Islet precursor cell (in vitro differentiated cells): ENCODE data around the gene SRRM4.
"Not testable (repeated sequence)": the region's sequence is repeated elsewhere in the genome, so short reads cannot be mapped to it uniquely, and the experiment has no call there.

Experiments
- DNase-seq: peaks from one replicate; pipeline ENCODE4 v3.0.0-alpha.2; 2018

SRRM4 gene

GRCh38 chr12:119008691-119009221 is 27.4 kb downstream of the SRRM4 start:
- DNase-seq = peak; percentile 55

GRCh38 chr12:119011231-119011630 is 29.9 kb downstream of the SRRM4 start:
- peak; percentile 45 for DNase-seq

- DNase-seq = peak; percentile 71
Observed at GRCh38 chr12:119012179-119012578, 30.8 kb downstream of the SRRM4 start.

- no peak for DNase-seq
Observed at GRCh38 chr12:119013023-119013422, 31.7 kb downstream of the SRRM4 start.

GRCh38 chr12:119014368-119014767 is 33.0 kb downstream of the SRRM4 start:
- peak; percentile 26 for DNase-seq

GRCh38 chr12:119016715-119017114 is 35.4 kb downstream of the SRRM4 start:
- no peak for DNase-seq

- no peak for DNase-seq
Observed at GRCh38 chr12:119019166-119019565, 37.8 kb downstream of the SRRM4 start.

- DNase-seq = peak; percentile 90
Observed at GRCh38 chr12:119020406-119021360, 39.3 kb downstream of the SRRM4 start.

- no peak for DNase-seq
Observed at GRCh38 chr12:119024356-119024755, 43.0 kb downstream of the SRRM4 start.

GRCh38 chr12:119025786-119026185 is 44.4 kb downstream of the SRRM4 start:
- no peak for DNase-seq

- not testable (repeated sequence) for DNase-seq
Observed at GRCh38 chr12:119033332-119033731, 52.0 kb downstream of the SRRM4 start.

- DNase-seq = peak; percentile 66
Observed at GRCh38 chr12:119036878-119037825, 55.8 kb downstream of the SRRM4 start.

GRCh38 chr12:119044094-119044493 is 62.8 kb downstream of the SRRM4 start:
- no peak for DNase-seq

- no peak for DNase-seq
Observed at GRCh38 chr12:119047641-119048040, 66.3 kb downstream of the SRRM4 start.

GRCh38 chr12:119050663-119051062 is 69.3 kb downstream of the SRRM4 start:
- no peak for DNase-seq

- DNase-seq = no peak
Observed at GRCh38 chr12:119051474-119051873, 70.1 kb downstream of the SRRM4 start.

- DNase-seq = no peak
Observed at GRCh38 chr12:119052001-119052400, 70.7 kb downstream of the SRRM4 start.

GRCh38 chr12:119055977-119056376 is 74.6 kb downstream of the SRRM4 start:
- DNase-seq = no peak

GRCh38 chr12:119060847-119061796 is 79.8 kb downstream of the SRRM4 start:
- peak; percentile 89 for DNase-seq

GRCh38 chr12:119068129-119068856 is 87.0 kb downstream of the SRRM4 start:
- peak; percentile 63 for DNase-seq

- no peak for DNase-seq
Observed at GRCh38 chr12:119069147-119069642, 87.9 kb downstream of the SRRM4 start.
